SK-N-MC (cell line): ENCODE data around the gene CCDC66.

ENCODE experiments used
- EZH2 ChIP-seq: fragments of 200-600 bp; sonication (generic); IDR thresholded peaks from one replicate; pipeline ENCODE4 v1.6.1; 2017; ENCODE audit warnings: antibody characterized with exemption
- FOXP2 ChIP-seq: optimal IDR thresholded peaks from 2 replicates; pipeline ENCODE3; 2011; ENCODE audit warnings: mild to moderate bottlenecking, moderate library complexity; ENCODE audit not compliant: insufficient read depth; ENCODE audit errors: extremely low read length, control extremely low read depth
- POLR2AphosphoS5 ChIP-seq: IDR thresholded peaks from 2 replicates; pipeline ENCODE4 v1.6.1; 2012; ENCODE audit warnings: mild to moderate bottlenecking, low read depth, low read length, borderline replicate concordance

- TF ChIP-seq EZH2 (no peak), POLR2AphosphoS5 (no peak), FOXP2 (no peak)
Measured at GRCh38 chr3:56522374-56522773, 34.6 kb upstream of the CCDC66 start.
